Epidermal melanocyte (primary cell): Measurements from ENCODE around the gene MPZL1.

Experiments
- DNase-seq: peaks from one replicate; pipeline ENCODE4 v3.0.0; 2011; ENCODE audit warnings: low spot score; ENCODE audit not compliant: insufficient read length

The MPZL1 gene

DNA sequence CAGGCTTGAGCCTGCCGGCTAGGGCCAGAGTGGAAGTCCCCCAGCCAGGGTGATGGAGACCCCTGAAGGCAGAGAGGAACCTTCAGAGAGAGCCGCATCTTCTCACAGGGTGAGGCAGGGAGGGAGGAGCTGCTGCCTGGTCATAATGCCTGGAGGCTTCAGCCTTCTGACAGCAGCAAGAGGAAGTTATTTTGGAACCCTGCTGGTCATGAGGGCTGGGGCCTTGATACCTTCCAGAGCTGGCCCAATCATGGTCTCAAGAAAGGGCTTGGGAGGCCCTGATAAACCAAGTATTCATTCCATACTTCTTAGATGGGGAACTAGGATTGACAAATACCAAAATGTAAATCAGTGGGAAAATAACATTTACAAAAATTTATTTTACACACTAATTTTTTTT lies 26.6 kb upstream of the MPZL1 start:
- DNase-seq: no peak

DNA sequence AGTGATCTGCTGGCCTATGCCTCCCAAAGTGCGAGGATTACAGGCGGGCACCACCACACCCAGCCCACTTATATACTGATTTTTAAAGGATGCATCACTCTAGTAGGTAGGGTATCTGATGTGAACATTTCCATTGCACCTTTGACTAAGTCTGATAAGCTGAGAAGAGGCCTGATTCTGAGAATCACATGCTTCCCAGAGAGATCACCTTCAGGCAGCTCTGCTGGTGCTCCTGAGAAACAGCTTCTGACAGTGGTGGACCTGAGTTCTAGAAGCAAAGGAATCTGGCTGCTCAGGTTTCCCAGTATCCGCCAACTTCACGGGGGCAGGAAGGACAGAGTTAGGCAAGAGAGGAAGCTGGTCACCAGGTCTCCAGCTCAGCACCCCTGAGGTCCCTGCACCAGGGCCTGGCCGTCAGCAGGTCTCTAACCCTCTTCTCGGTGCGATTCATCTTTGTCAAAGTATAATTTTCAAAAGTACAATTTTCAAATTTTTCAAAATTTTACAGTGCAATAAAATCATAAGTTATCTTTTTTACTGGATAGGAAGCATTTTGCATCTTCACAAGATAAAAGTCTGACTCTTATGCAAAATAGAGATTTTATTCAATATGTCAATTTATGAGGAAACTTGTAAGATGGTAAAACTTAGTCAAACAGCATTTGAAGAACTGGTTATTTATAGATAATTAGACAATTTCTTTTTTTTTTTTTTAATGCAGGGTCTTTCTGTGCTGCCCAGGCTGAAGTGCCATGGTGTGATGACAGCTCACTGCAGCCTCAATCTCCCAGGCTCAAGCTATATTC lies 25.8 kb upstream of the MPZL1 start:
- DNase-seq: no peak

DNA sequence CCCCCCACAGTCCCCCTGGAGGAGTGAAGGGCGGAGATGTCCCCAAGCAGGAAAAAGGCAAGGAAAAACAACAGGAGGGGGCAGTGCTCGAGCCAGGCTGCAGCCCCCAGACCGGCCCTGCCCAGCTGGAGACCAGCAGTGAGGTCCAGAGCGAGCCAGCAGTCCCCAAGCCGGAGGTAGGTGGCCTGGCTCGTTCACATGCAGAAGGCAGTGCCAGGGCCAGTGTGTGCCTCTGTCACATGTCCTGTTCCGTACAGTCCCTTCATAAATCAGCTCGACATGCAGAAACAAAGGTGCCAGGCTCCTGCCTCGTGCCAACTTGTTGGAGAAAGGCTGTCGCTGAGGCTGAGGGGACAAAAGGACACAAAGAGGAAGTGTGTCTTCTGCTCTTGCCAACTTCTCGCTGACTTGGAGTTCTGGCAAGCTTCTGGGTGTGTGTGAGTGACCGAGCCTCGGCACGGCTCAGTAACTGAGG lies 24.1 kb upstream of the MPZL1 start:
- no peak for DNase-seq

DNA sequence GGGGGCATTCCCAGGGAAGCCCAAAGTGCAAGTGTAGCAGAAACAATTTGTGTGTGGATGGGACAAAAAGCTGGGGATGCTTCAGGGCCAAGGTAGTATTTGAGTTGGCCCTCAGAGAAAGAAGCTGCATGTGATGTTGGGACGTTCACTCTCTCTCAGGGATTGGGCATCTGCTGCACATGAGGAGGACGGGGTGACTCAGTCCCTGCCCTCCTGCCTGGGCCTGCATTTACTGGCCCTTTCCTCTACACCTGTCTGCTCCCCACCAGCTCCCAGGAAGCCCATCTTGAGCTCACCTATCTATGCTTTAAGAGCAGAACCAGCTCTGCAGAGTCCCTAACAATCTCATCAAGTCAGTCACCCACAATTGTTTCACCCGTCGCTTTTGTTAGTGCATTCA lies 23.5 kb upstream of the MPZL1 start:
- DNase-seq: no peak

DNA sequence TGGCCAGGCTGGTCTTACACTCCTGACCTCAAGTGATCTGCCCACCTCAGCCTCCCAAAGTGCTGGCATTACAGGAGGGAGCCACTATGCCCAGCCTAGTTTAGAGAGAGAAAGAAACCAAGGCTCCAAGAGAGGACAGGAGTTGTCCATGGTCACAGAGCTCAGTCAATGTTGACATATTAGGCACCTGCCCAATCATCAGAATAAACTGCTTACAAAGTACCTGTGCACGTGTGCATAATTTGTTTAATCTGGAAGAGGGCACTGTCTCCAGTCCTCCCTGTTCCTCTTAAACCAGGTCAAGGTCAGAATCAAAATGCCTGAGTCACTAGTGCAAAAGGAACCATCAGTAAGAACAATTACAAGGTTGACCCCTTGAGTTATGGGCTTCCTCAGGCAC lies 20.3 kb upstream of the MPZL1 start:
- DNase-seq: no peak

DNA sequence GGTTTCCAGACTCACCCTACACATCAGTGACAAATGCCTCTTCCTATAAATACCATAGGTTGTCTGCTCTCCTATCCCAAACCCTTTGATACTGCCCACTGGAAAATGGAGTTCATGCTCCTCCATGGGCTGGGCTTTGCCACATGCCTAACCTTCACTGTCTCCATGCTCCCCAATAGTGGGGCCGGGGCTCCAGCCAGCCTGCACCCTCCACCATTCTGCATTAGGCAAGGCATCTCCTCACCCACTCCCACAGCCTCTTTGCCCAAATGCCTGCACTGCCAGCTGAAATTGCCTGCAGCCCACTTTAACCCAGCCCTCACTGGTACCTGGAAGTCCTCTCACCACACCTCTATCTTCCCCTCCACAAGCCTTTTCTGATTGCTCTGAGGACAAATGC lies 18.2 kb upstream of the MPZL1 start:
- DNase-seq: no peak

DNA sequence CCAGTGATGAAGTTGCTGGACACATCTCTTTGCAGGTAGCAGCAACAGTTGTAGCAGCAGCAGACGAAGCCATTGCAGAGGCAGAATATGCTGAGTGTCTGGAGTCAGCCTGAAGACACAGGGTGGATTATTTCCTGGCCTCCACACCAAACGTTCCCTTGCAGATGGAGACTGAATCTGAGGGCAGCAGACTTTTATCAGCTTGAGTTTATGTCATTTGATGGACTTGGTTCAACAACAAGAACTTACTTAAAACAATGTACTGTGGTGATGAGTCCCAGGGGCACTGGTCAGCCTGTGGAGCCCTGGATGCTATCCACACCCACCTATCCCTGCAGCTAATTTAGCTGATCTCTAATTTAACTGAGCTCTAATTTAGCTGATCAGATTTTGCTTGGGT lies 17.1 kb upstream of the MPZL1 start:
- DNase-seq: no peak

DNA sequence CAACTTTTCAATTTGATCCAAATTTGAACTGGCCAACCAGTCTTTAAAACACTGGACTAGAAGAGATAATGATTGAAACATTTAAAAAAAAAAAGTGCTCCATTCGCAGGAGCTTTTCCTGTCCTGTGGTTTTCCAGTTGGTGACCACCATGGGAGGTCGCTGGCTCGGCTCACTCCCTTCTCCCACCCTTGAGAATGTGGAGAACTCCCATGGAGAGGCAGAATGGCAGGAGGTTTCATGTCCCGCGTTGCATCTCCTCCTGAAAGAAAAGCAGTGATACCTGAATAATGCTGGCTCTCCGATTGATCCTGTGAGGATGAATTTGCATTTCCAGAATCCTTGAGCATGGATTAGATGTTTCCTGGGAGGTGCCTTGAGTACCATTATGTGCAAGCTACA lies 16.5 kb upstream of the MPZL1 start:
- DNase-seq: no peak

DNA sequence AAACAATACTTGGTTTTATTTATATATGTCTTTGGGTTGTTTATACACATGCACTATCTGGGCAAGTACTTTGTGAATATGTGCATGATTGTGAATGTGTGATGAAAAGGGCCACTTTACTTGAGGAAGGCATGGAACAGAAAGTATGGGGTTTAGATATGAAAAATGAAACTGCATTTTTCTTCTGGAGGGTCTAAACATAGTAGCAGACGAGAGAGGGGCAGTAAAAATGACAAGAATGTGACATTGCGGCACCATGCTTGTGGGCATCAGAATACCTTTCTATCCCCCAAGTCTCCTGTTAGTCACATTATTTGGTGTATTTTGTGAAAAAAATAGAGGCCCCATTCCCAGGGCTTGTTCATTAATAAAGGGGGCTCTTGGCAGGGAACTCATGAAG lies 15.4 kb upstream of the MPZL1 start:
- no peak for DNase-seq

DNA sequence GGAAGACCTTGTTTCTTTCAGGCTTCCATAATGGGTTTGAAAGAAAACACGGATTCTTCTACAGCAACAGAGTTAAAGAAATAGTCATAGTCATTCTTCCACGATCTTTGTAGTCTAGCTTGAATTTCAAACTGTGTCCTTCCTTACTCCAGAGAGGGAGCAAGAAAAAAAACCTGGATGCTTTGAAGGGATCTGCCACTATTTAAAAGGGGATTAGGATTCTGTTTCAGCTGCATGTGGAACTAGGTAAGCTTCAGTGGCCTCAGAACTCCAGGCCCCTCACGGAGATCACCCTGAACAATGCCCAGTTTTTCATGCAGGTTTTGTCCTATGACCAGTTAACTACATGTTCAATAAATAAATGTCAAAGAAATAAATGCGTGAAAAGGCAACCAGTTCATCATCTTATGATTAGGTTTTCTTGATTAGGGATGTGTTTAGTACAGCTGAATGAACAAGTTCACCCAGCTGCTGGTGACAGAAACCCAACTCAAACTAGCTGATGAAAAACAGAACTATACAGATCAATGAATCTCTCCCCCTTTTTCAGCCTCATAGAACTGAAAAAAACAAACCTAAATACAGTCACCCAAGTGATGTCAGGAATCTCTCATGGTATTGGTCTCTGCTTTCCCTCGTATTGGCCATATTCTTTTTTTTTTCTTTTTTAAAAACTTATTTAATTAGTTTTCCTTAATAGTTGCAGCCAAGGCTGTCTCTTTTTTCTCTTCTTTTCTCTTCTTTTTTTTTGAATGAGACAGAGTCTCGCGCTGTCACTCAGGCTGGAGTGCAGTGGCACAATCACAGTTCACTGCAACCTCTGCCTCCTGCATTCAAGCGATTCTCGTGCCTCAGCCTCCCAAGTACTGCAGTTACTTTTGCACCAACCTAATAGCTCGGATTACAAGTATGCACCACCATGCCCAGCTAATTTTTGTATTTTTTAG lies 14.6 kb upstream of the MPZL1 start:
- no peak for DNase-seq

DNA sequence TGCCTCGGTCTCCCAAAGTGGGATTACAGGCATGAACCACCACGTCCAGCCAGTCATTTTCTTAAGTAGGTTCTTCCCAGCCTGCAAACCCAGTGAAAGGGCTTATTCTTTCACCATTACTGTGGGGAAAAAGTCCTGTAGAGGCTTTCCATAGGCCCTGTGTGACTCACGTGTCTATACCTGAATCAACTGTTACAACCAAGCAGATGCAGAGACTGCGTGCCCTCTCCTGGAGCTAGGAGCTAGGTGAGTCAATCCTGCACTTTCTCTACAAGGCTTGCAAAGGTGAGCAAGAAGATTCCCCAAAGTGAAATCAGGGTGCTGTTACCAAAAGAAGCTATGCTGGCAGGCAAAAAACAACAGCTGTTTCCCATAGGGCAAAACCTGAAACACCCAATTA lies 13.8 kb upstream of the MPZL1 start:
- no peak for DNase-seq

DNA sequence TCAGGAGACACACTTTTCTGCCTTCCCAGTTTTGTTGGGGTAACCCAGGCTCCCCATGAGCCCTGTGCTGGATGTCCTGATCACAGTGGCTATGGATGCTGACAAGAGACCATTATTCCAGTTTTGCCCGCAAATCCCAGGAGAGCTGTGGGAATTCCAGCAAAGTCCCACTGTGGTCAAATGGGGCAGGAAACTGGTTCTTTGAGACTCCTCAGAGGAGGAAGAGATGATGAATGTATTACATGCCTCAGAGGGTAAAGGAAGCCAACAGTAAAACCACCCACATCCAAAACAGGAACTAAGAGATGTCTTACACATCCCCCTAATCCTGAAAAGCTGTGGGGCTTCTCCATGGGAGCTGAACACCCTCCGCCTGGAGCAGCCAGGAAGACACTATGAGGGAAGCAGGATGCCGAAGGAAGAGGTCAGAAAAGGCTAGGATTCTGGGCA lies 12.8 kb upstream of the MPZL1 start:
- DNase-seq: no peak

DNA sequence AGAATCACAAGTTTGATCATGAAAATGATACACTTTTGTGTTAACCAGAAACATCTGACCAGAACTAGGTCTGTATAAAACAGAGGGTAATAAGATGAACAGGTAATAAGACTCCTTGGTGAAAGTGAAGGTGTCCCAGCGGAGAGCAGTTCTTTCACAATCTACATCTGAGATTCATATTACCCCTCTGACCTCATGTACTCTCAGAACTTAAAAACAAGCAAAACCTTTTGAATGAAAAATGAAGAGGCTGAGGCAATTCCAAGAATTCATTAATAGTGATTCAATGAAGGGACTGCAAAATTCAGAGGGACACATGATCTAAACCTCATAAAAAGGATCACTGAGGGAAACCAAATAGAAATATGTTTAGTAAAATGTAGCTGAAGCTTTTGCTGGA lies 10.9 kb upstream of the MPZL1 start:
- no peak for DNase-seq

DNA sequence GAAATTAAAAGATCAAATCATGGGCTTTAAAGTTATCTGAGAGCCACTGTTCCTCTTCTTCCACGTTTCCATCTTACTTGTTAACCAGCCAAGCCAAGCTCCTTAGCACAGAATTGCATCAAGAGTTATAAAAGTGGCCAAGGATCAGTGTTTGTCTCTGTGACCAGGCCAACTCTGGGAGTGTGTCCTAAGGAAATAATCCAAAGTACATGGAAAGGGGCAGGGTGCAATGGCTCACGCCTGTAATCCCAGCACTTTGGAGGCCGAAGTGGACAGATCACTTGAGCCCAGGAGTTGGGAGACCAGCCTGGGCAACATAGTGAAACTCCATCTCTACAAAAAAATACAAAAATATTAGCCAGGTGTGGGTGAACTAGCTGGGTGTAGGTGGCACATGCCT lies 10.0 kb upstream of the MPZL1 start:
- DNase-seq: no peak

DNA sequence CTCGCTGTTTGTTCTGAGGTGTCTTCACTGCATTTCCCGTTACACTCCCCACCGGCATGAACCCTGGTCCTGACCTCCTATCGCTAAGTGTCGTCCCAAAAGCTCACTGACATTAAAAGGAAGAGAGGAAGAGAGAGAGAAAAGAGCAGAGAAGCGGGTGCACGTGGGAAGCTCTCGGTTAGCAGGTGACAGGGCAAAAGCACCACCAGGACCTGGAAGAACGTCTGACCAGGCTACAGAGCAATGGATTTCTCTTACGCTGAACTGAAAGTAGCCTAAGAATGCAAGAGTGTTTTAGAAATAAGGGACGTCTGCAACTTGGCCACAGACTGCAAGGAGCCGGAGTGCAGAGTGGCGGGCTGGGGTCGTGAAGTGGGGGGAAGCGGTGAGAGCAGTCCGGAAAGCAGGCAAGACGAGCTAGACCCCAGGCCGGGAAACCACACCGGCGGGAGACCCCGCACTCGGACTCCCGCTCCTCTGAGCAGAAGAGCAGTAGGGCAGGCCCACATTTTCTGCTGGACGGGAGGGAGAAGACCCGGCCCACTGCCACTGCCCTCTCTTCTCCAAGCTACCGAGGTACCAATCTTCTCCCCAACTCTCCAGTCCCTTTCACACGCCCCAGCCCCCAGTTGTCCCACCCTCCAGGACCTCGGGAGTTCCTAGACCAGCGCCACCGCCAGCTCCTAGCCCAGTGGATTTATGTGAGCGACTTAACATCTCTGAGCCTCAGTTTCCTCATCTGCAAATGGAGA lies 8.3 kb upstream of the MPZL1 start:
- no peak for DNase-seq

DNA sequence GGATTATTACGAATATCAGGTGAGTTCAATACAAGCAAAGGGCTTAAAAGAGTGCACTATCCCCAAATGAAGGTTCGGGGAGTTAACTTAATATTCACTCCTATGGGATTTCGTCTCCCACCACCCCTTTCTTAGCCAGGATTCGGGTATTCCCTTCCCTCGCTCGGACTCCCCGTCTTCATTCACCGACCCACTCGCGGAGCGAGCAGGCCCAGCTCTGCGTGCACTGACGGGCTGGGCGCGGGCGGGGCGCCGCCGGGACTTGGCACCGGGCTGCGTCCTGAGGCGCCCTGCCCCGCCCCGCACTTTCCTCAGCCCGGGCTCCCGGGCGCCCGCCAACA lies 7.7 kb upstream of the MPZL1 start:
- DNase-seq: peak; percentile 20

DNA sequence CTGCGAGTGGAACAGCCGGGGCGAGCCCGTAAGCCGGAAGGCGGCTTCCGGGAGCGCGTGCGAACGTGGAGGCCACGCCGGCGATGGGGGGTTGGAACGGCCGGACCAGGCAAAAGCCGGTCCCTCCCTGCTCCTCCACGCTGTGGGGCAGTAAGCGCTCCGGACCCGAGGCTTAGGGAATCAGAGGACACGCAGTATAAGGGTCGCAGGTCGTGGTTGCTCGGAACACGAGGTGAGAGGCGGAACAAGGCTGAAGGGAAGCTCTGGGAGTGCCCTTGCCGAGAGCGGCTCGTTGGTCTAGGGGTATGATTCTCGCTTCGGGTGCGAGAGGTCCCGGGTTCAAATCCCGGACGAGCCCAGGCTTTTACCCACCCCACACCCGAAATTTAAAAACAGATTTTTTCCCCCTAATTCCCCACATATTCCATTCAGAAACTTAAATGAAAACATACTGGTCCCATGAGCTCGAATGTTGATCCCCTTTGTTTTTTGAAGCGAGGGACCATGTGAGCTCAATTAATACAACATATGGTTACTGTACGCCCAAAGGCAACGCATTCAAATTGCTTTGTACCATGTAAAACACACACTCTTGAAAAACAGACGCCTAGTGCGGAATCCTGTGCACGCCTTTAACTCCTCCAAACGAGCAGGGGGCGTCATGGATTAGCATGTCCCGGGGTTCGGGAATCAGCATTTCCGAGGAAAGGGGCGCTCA lies 7.2 kb upstream of the MPZL1 start:
- DNase-seq: no peak

DNA sequence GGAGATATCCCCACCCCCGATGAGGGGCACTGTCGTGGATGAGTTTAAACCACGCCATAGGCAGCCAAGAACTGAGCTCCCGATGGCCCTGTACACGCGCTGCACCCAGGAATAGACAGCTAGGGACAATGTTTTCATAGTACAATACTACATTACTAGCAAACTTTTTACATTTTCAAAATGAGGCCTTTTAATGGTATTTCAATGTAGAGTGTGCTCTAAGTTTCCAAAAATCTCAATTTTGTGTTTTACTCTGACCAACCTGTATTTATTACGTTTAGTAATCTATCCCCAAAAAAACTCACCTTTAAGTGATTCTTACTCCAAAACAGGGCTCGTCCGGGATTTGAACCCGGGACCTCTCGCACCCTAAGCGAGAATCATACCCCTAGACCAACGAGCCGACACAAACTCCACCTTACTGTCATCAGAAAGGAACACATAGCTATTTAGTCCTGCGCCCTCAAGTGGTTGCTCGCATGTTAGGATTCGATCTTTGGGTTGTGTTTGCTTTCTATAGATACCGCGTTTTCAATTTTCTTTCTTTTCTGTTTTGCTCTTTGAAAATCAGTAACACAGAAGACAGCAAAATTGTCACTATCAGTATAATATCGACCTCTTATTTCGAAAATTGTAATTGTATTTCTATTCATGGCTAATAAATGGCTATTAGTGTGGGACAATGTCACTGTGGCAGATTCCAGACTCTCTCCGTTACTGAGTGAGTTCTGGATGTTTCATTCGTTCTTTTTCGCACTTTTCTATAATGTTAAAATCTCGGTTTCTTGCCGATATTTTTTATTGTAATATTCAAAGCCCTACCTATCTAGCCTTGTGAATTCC lies 6.4 kb upstream of the MPZL1 start:
- DNase-seq: peak; percentile 75

DNA sequence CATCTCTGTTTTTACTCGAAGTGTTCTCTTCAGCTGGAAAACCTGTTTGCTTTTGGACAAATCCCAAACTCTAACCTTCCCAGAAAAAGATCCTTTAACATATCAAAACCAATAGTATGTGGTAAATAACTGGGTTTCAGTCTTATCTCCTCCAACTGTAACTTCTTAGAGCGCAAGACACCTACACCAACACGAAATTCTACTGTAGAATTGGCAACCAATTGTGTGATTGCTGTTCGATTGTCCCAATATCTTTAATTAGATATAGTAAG lies 5.8 kb upstream of the MPZL1 start:
- no peak for DNase-seq

DNA sequence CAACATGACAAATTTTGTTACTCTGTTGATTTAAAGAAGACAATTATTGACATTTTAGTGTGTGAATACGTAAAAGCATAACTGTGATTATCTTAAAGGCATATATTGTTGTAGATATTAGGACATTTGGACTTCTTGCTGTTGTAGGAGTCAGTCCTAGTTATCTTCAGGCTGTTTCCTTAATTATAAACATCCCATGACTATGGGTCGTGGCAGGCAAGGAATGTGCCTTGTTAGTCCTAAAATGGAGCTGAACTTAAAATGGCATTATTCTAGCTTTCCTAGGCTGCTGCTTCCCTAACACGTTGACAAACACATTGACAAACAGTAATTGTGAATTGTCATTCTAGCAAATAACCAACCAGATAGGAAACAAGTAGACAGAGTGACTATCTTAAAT lies 4.4 kb upstream of the MPZL1 start:
- no peak for DNase-seq
